Stomach smooth muscle (tissue), 2 donors: ENCODE data around the gene VIP.

ENCODE experiments used
- H3K27ac ChIP-seq: one replicate; pipeline ENCODE4 v1.7.0; 2013; ENCODE audit warnings: mild to moderate bottlenecking, low read length, inconsistent platforms
- H3K27me3 ChIP-seq, 2 donors: one replicate each; pipeline ENCODE4 v1.7.0; 2013; ENCODE audit warnings: low read length in 2 of 2; ENCODE audit not compliant: insufficient read depth in 2 of 2, control insufficient read depth in 1 of 2
- H3K36me3 ChIP-seq, 2 donors: one replicate each; pipeline ENCODE4 v1.7.0; 2013; ENCODE audit warnings: low read length in 2 of 2; ENCODE audit not compliant: control insufficient read depth in 2 of 2, insufficient read depth in 2 of 2
- H3K4me1 ChIP-seq: one replicate; pipeline ENCODE4 v1.7.0; 2013; ENCODE audit warnings: low read length; ENCODE audit not compliant: control insufficient read depth, insufficient read depth
- H3K4me3 ChIP-seq, 2 donors: one replicate each; pipeline ENCODE4 v1.7.0; 2013; ENCODE audit warnings: low read length in 2 of 2
- H3K9ac ChIP-seq, 2 donors: one replicate each; pipeline ENCODE4 v1.7.0; 2013; ENCODE audit warnings: low read length in 2 of 2, mild to moderate bottlenecking in 1 of 2
- H3K9me3 ChIP-seq, 2 donors: one replicate each; pipeline ENCODE4 v1.7.0; 2013; ENCODE audit warnings: low read length in 2 of 2; ENCODE audit not compliant: control insufficient read depth in 2 of 2
- donor health status: healthy.
- donor health status: Pancreatic carcinoma.

The VIP gene

GRCh38 chr6:152776833-152777232, 26.2 kb downstream of the VIP start:
- Histone ChIP-seq H3K4me3 (no peak overlapping the region), H3K9me3 (no peaks in the 10 kb centered on the region), H3K27me3 (no peaks in the 10 kb centered on the region), H3K27ac (no peak overlapping the region), H3K36me3 (no peaks in the 10 kb centered on the region), H3K4me1 (no peaks in the 10 kb centered on the region), H3K9ac (no peak overlapping the region)

GRCh38 chr6:152783217-152783878, 32.8 kb downstream of the VIP start:
- no peaks in the 10 kb centered on the region for H3K27me3 ChIP-seq
- H3K36me3 ChIP-seq, result no peaks in the 10 kb centered on the region
- no peak overlapping the region for H3K4me3 ChIP-seq
- no peak overlapping the region for H3K27ac ChIP-seq
- no peaks in the 10 kb centered on the region for H3K4me1 ChIP-seq
- H3K9ac ChIP-seq, result no peak overlapping the region
- H3K9me3 ChIP-seq, result no peaks in the 10 kb centered on the region

- no peaks in the 10 kb centered on the region for H3K9me3 ChIP-seq
- no peaks in the 10 kb centered on the region for H3K36me3 ChIP-seq
- H3K9ac ChIP-seq, result no peak overlapping the region
- no peak overlapping the region for H3K4me3 ChIP-seq
- H3K4me1 ChIP-seq, result no peaks in the 10 kb centered on the region
- H3K27me3 ChIP-seq, result no peaks in the 10 kb centered on the region
- no peak overlapping the region for H3K27ac ChIP-seq
These were observed 44.1 kb downstream of the VIP start for GRCh38 chr6:152794696-152795095.

GRCh38 chr6:152804150-152804549, 53.6 kb downstream of the VIP start:
- Histone ChIP-seq H3K9me3 (peaks cover 0 to 3% of the 10 kb centered on the region in 2 donors), H3K9ac (no peak overlapping the region), H3K4me1 (no peaks in the 10 kb centered on the region), H3K4me3 (no peak overlapping the region), H3K27me3 (no peaks in the 10 kb centered on the region), H3K36me3 (no peaks in the 10 kb centered on the region), H3K27ac (no peak overlapping the region)
